PFSK-1 (cell line): ENCODE results near the gene FBLN5.

ENCODE experiments used
- POLR2AphosphoS5 ChIP-seq: IDR thresholded peaks from 2 replicates; pipeline ENCODE4 v1.6.1; 2012; ENCODE audit warnings: low read depth, mild to moderate bottlenecking, control low read depth, low read length, moderate library complexity
- REST ChIP-seq, 2 experiments: IDR thresholded peaks; 2 replicates each; pipeline versions ENCODE4 v1.6.1 to v1.8.0; 2011 to 2012; ENCODE audit warnings: low read depth in 2 of 2, low read length in 2 of 2, control low read depth in 1 of 2, inconsistent platforms in 1 of 2, mild to moderate bottlenecking in 1 of 2, moderate library complexity in 1 of 2; ENCODE audit not compliant: insufficient read depth in 1 of 2
- SIN3A ChIP-seq: IDR thresholded peaks from 2 replicates; pipeline ENCODE4 v1.6.1; 2012; ENCODE audit warnings: mild to moderate bottlenecking, low read length, moderate library complexity, borderline replicate concordance; ENCODE audit not compliant: insufficient read depth
- TAF1 ChIP-seq: IDR thresholded peaks from 2 replicates; pipeline ENCODE4 v1.6.1; 2012; ENCODE audit warnings: low read length, control low read depth, borderline replicate concordance; ENCODE audit not compliant: insufficient read depth

- TF ChIP-seq TAF1 (no peak), POLR2AphosphoS5 (no peak), SIN3A (no peak), REST (IDR thresholded peaks at IDR 0.05; ENCODE audit: insufficient read depth in 1 of 2, low read depth in 2 of 2, low read length in 2 of 2) (no peak)
Measured at GRCh38 chr14:91858536-91859275, 88.8 kb downstream of the FBLN5 start.
